Measurements from ENCODE around the gene IQCE. TPM values are rescaled to one million over a fixed set of nuclear protein-coding genes. Genes with fewer than 3 reads are reported as not detected.
A peak's percentile ranks its signal among the peaks of the same experiment; 100 is the strongest.

The IQCE gene
- total and polyA plus RNA-seq, 3 donors from 2014 or later = 57.9 to 139 (median 86.4) TPM

DNA sequence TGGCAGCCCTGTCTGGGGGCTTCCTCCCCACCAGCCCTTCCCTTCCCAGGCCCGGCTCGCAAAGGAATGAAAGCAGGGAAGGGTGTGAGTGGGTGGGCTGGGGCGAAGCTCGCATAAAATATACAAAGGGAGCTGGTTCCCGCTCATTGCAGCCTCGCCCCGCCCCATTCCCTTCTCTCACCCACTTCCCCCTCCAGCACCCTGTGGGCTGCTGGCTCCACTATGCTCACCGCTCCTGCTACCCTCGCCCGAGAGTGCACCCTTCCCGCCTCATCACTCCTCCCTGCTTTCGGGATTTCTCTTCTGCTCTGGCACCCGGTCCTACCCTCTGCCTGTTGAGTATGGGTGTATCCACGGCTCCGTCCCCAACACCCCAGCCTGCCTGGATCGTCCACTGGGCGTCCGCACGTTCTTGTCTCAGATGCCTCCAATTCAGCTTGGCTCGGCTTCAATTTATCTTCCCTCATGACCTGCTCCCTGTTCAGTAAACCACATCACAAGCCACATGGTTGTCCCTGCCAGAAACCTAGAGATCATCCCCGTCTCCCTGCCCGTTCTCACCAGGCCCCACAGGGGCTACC is 58.6 kb downstream of the IQCE start:
- Histone ChIP-seq H3K27ac (no peak overlapping the region), H3K36me3 (ENCODE audit: low read depth, missing control alignments) (no peaks in the 10 kb centered on the region), H3K27me3 (no peaks in the 10 kb centered on the region), H3K9me3 (no peaks in the 10 kb centered on the region), H3K4me1 (peaks cover 30% of the 10 kb centered on the region), H3K4me3 (no peak overlapping the region)
- 73 to 76% methylated on average over 22 of the region's 22 CpGs for WGBS, 2 donors
- intact Hi-C loops (cut with DNase I; ENCODE audit: low total_unique reads) = no loop called here
- DNase-seq = peak; percentile 46
- TF ChIP-seq POLR2A (IDR thresholded peaks at IDR 0.05) = no peak
- TF ChIP-seq, protein P1, sequence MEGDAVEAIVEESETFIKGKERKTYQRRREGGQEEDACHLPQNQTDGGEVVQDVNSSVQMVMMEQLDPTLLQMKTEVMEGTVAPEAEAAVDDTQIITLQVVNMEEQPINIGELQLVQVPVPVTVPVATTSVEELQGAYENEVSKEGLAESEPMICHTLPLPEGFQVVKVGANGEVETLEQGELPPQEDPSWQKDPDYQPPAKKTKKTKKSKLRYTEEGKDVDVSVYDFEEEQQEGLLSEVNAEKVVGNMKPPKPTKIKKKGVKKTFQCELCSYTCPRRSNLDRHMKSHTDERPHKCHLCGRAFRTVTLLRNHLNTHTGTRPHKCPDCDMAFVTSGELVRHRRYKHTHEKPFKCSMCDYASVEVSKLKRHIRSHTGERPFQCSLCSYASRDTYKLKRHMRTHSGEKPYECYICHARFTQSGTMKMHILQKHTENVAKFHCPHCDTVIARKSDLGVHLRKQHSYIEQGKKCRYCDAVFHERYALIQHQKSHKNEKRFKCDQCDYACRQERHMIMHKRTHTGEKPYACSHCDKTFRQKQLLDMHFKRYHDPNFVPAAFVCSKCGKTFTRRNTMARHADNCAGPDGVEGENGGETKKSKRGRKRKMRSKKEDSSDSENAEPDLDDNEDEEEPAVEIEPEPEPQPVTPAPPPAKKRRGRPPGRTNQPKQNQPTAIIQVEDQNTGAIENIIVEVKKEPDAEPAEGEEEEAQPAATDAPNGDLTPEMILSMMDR (IDR thresholded peaks at IDR 0.05) = no peak

DNA sequence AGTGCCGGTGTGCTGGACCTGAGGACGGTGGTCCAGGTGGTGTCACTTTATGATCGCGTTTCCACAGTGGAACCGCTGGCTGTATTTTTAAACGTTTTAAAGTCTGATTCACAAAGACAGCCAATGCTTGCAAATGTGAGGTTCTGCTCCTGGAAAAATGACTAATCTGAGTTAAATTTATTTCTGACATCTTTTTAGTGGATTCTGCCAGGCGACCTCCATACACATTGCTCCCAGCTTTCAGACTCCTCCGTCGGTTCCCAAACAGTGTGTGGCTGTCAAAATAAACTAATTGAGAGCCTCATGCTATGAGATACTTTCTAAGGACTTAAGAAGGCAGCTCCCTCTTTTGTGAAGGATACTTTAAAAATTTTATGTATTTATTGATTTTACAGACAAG is 60.3 kb downstream of the IQCE start:
- no peak for DNase-seq
- Histone ChIP-seq H3K36me3 (ENCODE audit: low read depth, missing control alignments) (no peaks in the 10 kb centered on the region), H3K27me3 (no peaks in the 10 kb centered on the region), H3K4me1 (peaks cover 24% of the 10 kb centered on the region), H3K9me3 (no peaks in the 10 kb centered on the region), H3K27ac (no peak overlapping the region), H3K4me3 (no peak overlapping the region)
- TF ChIP-seq, protein P1 (IDR thresholded peaks at IDR 0.05) = no peak
- TF ChIP-seq POLR2A (IDR thresholded peaks at IDR 0.05) = no peak
- intact Hi-C loops (cut with DNase I; ENCODE audit: low total_unique reads) = no loop called here
- 63 to 68% methylated on average over 9 of the region's 9 CpGs for WGBS, 2 donors

DNA sequence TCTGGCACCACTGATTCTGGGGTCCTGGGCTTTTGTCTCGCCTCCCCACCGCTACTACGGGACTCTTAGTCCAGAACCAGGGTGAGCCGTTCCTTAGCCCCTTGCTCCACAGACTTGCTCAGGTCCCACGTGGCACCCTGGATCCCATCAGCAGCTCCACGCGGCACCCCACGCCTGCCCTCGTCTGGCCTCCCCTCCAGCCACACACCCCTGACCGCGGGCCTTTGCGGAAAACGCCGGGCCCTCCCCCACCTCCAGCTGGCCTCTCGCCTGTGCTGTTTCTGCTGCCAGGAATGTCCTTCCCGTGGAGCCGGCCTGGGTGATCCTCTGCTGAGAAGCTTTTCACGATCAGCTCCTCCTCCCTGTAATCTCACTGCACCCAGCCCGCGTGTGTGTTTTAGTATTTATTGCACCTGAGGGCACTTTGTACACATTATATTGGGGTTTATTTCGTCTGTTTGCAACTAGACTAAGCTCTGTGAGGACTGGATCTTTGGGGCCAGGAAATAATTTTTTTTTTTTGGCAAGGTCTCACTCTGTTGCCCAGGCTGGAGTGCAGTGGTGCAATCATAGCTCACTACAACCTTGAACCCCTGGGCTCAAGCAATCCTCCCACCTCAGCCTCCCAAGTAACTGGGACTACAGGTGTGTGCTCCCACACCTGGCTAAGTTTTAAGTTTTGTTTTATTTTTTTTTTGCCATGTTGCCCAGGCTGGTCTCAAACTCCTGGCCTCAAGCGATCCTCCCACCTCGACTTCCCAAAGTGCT is 62.5 kb downstream of the IQCE start:
- Histone ChIP-seq H3K36me3 (ENCODE audit: low read depth, missing control alignments) (no peaks in the 10 kb centered on the region), H3K9me3 (no peaks in the 10 kb centered on the region), H3K4me3 (no peak overlapping the region), H3K27me3 (no peaks in the 10 kb centered on the region), H3K4me1 (peaks cover 19% of the 10 kb centered on the region), H3K27ac (no peak overlapping the region)
- intact Hi-C loops (cut with DNase I; ENCODE audit: low total_unique reads) = no loop called here
- DNase-seq = peak; percentile 81
- WGBS, 2 donors = 36 to 43% methylated on average over 23 of the region's 23 CpGs
- TF ChIP-seq, protein P1 (IDR thresholded peaks at IDR 0.05) = no peak
- no peak for TF ChIP-seq POLR2A (IDR thresholded peaks at IDR 0.05)

DNA sequence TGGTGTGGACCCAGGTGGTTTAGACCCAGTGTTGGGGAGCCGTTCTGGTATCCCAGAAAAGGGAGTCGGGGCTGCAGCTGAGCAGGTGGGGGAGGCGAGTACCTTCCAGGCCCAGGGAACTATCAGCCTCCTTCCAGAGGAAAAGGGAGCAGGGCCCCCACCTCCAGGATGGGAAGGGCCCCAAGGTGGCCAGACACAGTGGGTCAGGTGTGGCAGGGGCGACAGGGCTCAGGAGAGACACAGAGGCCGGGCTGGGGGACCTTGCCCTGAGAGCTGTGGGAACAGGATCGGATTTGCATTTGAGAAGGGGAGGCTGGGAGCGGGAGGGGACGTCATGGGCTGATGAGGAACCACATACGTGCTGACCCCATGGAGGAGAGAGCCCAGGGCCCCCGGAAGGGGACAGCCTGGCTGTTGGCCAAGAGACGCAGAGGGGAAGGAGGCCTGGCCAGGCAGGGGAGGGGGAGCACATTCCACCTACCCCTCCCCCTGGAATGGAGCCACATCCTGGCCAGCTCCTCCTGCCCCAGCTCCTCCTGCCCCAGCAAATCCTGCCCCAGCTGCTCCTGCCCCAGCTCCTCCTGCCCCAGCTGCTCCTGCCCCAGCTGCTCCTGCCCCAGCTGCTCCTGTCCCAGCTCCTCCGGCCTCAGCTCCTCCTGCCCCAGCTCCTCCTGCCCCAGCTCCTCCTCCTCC is 63.3 kb downstream of the IQCE start:
- Histone ChIP-seq H3K4me3 (no peak overlapping the region), H3K36me3 (ENCODE audit: low read depth, missing control alignments) (no peaks in the 10 kb centered on the region), H3K27me3 (no peaks in the 10 kb centered on the region), H3K9me3 (no peaks in the 10 kb centered on the region), H3K4me1 (peaks cover 22% of the 10 kb centered on the region), H3K27ac (no peak overlapping the region)
- intact Hi-C loops (cut with DNase I; ENCODE audit: low total_unique reads) = no loop called here
- TF ChIP-seq, protein P1 (IDR thresholded peaks at IDR 0.05) = no peak
- no peak for TF ChIP-seq POLR2A (IDR thresholded peaks at IDR 0.05)
- 45 to 69% methylated on average over 11 to 12 of the region's 12 CpGs for WGBS, 2 donors
- no peak for DNase-seq
